Esophagus squamous epithelium (tissue), 5 donors: ENCODE measurements around the gene CD37. TPM values are rescaled to one million over a fixed set of nuclear protein-coding genes. Genes with fewer than 3 reads are reported as not detected.

ENCODE experiments used
- DNase-seq: peaks from one replicate; lab custom pipeline; 2025; lab: John Stamatoyannopoulos, UW
- H3K27ac ChIP-seq, 4 donors: fragments of 200-600 bp; sonication (generic); one replicate each; pipeline ENCODE4 v1.5.1; 2016 to 2019; ENCODE audit warnings: mild to moderate bottlenecking in 1 of 4
- H3K27me3 ChIP-seq, 4 donors: fragments of 200-600 bp; sonication (generic); 1 replicate in 3 of 4; 2 replicates in 1 of 4; pipeline versions ENCODE4 v1.5.1 to v1.6.0; 2017 to 2021; ENCODE audit warnings: antibody characterized with exemption in 1 of 4
- H3K36me3 ChIP-seq, 3 donors: fragments of 200-600 bp; sonication (generic); one replicate each; pipeline ENCODE4 v1.5.1; 2016 to 2019
- H3K4me1 ChIP-seq, 3 donors: fragments of 200-600 bp; sonication (generic); one replicate each; pipeline ENCODE4 v1.5.1; 2017 to 2019
- H3K4me3 ChIP-seq, 4 donors: fragments of 200-600 bp; sonication (generic); 1 replicate in 3 of 4; 2 replicates in 1 of 4; pipeline ENCODE4 v1.5.1; 2016 to 2019; ENCODE audit warnings: mild to moderate bottlenecking in 2 of 4, moderate library complexity in 1 of 4
- H3K9me3 ChIP-seq, 3 donors: fragments of 200-600 bp; sonication (generic); one replicate each; pipeline ENCODE4 v1.5.1; 2016 to 2019
- CTCF ChIP-seq, 6 experiments: fragments of 450-650 bp in 4 of 6; fragments of 200-600 bp in 2 of 6; sonication (generic) in 2 of 6; IDR thresholded peaks; one replicate each; pipeline ENCODE4 v1.5.1; 2016 to 2019; ENCODE audit warnings: antibody characterized with exemption in 6 of 6, mild to moderate bottlenecking in 4 of 6, moderate library complexity in 4 of 6
- POLR2A ChIP-seq, 4 donors: fragments of 450-650 bp; IDR thresholded peaks; one replicate each; pipeline ENCODE4 v1.6.1; 2017; ENCODE audit warnings: antibody characterized with exemption in 4 of 4, mild to moderate bottlenecking in 4 of 4, moderate library complexity in 3 of 4
- WGBS, 2 donors: methylation state at CpG; one replicate each; pipeline ENCODE4 v1.1.5; 2018; 5-methylcytosine and 5-hydroxymethylcytosine counted together
- intact Hi-C: fragments of 100-400 bp; cut with DNase I; formaldehyde crosslinking; loops from one replicate; pipeline ENCODE4 v1.15.0; 2022
- total RNA-seq, 4 donors: library from RNA; depleted of rRNA; stranded (reverse); fragments of >200 nt; gene quantifications; one replicate each; pipeline ENCODE4 v1.1.0, GENCODE V29; 2016
- donor health status: DM: yes; HTN: yes; CAD: no.

The CD37 gene
- total RNA-seq, 4 donors from 2014 or later = 3.1 to 21.4 (median 5.3) TPM

DNA sequence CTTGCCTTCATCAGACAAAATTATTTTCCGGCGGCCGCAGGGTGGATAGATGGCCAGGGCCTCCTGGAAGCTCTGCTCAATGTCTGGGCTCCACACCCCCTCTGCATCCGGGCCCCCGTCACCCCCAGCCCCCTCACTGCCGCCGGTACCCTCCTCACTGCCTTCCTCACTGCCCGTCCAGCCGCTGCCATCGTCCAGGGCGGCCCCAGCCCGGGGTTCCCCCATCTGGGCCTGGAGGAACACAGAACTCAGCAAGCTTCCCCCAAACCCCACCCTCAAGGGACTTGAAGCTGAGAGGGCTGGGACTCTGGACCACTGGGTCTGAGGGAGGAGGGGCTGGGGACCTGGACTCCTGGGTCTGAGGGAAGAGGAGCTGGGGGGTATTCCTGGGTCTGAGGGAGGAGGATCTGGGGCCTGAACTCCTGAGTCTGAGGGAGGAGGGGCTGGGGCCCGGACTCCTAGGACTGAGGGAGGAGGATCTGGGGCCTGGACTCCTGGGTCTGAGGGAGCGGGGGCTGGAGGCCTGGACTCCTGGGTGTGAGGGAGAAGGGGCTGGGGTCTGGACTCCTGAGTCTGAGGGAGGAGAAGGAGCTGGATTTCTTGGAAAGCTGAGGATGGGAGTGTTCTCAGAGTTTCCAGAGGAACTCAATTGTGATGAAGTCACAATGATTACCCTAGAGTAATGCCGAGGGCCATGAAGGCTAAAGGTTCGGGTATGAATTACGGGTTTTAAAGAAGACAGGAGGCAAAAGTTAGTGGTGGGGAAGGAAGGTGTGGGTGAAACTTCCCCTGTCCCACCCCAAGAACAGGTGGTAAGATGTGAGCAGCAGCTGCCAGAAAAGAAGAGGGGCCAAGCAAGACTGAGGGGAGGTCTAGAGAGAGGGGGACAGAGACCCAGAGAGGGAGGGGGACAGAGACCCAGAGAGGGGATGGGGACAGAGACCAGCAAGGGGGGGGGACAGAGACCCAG lies 24.9 kb downstream of the CD37 start:
- Histone ChIP-seq H3K4me1 (peaks cover 10 to 70% (median 21%) of the 10 kb centered on the region in 3 donors), H3K27ac (peak overlapping the region in 3 of 4 donors; percentile 93 to 94 (median 94)), H3K36me3 (peaks cover 0 to 34% (median 0%) of the 10 kb centered on the region in 3 donors), H3K4me3 (no peak overlapping the region), H3K9me3 (no peaks in the 10 kb centered on the region), H3K27me3 (peaks cover 0 to 26% (median 0%) of the 10 kb centered on the region in 4 donors)
- no peak for TF ChIP-seq POLR2A (IDR thresholded peaks at IDR 0.05)
- no peak for TF ChIP-seq CTCF (IDR thresholded peaks at IDR 0.05)
- WGBS, 2 donors = 64 to 77% methylated on average over 8 to 15 of the region's 17 CpGs
- no peak for DNase-seq
- intact Hi-C loops = no loop called here

- no peak for DNase-seq
- 7 to 26% methylated on average over 3 to 6 of the region's 27 CpGs for WGBS, 2 donors
- Histone ChIP-seq H3K27ac (peak overlapping the region; percentile 72 to 94 (median 94)), H3K4me3 (peak overlapping the region; percentile 37 to 81 (median 70)), H3K27me3 (peaks cover 0 to 26% (median 0%) of the 10 kb centered on the region in 4 donors), H3K4me1 (peaks cover 10 to 56% (median 15%) of the 10 kb centered on the region in 3 donors), H3K36me3 (peaks cover 0 to 28% (median 0%) of the 10 kb centered on the region in 3 donors), H3K9me3 (no peaks in the 10 kb centered on the region)
- TF ChIP-seq POLR2A (IDR thresholded peaks at IDR 0.05) (peak in 1 of 4 donors; percentile 38), CTCF (IDR thresholded peaks at IDR 0.05) (no peak)
- intact Hi-C loops = no loop called here
Observed at GRCh38 chr19:49361438-49362047, 26.3 kb downstream of the CD37 start.

DNA sequence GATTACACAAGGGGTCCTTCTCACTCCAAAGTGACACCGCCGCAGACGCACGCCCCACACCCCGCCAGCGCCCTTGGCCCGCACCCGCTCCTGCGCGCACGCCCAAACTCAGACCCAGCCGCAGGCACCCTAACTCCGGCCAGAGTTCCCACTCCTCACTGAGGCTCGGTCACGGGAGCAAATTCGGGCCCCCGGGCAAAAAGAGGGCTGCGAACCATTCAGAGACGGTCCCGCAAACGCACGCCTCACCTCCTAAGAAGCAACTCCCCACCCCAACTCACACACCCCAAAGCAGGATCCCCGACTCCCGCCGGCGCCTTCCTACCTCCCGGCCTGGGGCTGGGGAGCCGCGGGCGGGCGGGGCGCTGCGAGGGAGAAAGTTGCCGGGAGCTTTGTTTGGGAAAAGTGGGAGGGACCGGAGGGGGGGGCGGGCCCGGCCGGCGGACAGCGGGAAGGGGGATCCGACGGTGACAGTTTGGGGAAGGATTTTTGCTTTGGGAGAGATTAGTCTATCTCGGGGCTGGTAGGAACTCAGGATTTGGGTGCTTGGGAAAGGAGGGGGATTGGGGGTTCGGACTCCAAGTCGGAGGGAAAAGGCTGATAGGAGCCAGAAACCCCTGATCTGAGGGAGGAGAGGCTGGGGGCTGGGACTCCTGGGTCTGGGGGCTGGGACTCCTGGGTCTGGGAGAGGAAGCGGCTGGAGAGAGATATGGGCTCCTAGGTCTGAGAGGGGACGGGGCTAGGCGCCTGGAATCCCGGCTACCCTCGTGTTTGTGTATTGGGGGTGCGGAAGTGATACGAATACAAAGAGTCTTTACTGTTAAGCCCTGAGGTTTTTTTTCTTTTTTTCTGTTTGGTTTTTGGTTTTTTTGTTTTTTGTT lies 27.1 kb downstream of the CD37 start, which contains the start of gene TEAD2:
Gene TEAD2 (minus strand): TSS at position 369 of the 881 bp plus-strand sequence. CDS start 2,341 bp downstream, outside the sequence.
- intact Hi-C loops = no loop called here
- H3K4me3 ChIP-seq = peak within 1 kb of the TSS; percentile 37 to 81 (median 70)
- WGBS, 2 donors = 1 to 2% methylated on average over 14 to 18 of the region's 52 CpGs
- no peak for DNase-seq
- peaks cover 10 to 48% (median 15%) of the 10 kb centered on the region in 3 donors for H3K4me1 ChIP-seq
- H3K9me3 ChIP-seq = no peaks in the 10 kb centered on the region
- H3K27ac ChIP-seq = peak within 1 kb of the TSS; percentile 72 to 94 (median 94)
- peaks cover 0 to 22% (median 0%) of the 10 kb centered on the region in 3 donors for H3K36me3 ChIP-seq
- TF ChIP-seq POLR2A (IDR thresholded peaks at IDR 0.05) (peak in 1 of 4 donors; percentile 37), CTCF (IDR thresholded peaks at IDR 0.05) (no peak)
- H3K27me3 ChIP-seq = peaks cover 0 to 26% (median 0%) of the 10 kb centered on the region in 4 donors

DNA sequence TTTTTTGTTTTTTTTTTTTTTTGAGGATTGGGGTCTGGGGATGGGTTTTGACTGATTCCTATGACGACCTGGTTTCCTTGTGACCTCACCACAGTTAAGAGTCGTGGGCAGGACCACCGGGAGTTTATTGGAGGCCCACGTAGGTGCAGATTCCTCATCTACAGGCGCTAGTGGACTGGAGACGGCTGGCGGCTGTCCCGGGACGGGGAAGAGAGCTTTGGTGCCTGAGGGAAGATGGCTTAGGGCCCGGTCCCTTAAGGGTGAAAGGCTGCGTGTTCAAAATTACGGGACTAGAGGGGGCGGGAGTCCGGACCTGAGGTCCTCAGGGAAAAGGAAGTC lies 27.7 kb downstream of the CD37 start:
- Histone ChIP-seq H3K9me3 (peaks cover 0 to 1% (median 0%) of the 10 kb centered on the region in 3 donors), H3K27me3 (peaks cover 0 to 26% (median 0%) of the 10 kb centered on the region in 4 donors), H3K36me3 (peaks cover 0 to 18% (median 0%) of the 10 kb centered on the region in 3 donors), H3K4me3 (peak overlapping the region; percentile 37 to 81 (median 70)), H3K27ac (peak overlapping the region; percentile 72 to 94 (median 92)), H3K4me1 (peaks cover 10 to 44% (median 15%) of the 10 kb centered on the region in 3 donors)
- TF ChIP-seq POLR2A (IDR thresholded peaks at IDR 0.05) (no peak), CTCF (IDR thresholded peaks at IDR 0.05) (no peak)
- no peak for DNase-seq
- 0% methylated on average over 6 of the region's 14 CpGs for WGBS, 2 donors
- intact Hi-C loops = no loop called here
